ENCODE results near the gene KLHL10.

Gene KLHL10

DNA sequence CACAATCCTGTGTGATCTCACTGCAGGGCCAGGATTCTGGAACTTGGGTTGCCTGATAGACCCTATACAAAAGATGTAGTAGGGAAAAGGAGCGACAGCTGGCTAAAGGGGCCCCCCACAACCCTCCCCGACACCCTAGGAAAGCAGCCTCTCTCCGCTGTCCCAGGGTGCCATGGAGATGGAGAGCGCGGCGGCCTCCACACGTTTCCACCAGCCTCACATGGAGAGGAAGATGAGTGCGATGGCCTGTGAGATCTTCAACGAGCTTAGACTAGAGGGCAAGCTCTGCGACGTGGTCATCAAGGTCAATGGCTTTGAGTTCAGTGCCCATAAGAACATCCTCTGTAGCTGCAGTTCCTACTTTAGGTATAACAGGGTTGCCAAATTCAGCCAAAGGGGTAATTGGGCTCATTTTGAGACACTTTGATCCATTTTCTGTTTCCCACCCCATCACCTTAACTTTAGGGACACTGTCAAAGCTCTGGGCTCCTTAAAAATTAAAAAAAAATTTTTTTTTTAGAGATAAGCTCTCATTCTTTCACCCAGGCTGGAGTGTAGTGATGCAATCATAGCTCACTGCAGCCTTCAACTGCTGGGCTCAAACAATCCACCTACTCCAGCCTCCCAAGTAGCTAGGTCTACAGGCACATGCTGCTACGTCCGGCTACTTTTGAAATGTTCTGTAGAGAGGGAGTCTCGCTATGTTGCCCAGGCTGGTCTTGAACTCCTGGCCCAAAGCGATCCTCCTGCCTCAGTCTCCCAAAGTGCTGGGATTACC, at the start of gene KLHL10:
KLHL10 (plus strand) TSS at position 65 of the 778 bp plus-strand sequence; CDS start at position 173, 108 bp downstream.
- DNase-seq (ENCODE audit: low read depth): no peak

GRCh38 chr17:41792845-41793783, 44.5 kb upstream of the KLHL10 start:
- DNase-seq (ENCODE audit: low read depth): no peak

- DNase-seq (ENCODE audit: low read depth): no peak
Measured at GRCh38 chr17:41793784-41794539, 43.7 kb upstream of the KLHL10 start.

DNA sequence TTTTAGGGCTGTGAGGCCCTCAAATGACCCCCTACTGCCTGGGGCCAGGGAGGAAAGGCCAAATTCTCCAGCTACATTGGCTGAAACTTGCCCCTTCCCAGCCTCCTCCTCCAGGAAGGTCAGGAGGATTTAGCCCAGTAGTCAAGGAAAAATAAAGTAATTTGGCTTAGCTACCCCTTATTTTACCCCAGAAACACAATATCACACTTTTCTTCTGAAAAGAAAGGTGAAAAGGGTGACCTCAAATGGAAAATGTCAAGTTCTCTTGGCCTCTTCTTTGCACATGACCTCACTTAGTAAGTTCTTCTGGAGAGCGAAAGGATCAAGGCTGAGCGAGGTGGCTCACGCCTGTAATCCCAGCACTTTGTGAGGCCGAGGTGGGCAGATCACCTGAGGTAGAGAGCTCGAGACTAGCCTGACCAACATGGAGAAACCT, 43.1 kb upstream of the KLHL10 start:
- no peak for DNase-seq (ENCODE audit: low read depth)

GRCh38 chr17:41796121-41796895, 41.3 kb upstream of the KLHL10 start:
- DNase-seq (ENCODE audit: low read depth): no peak

GRCh38 chr17:41797377-41797776, 40.2 kb upstream of the KLHL10 start:
- no peak for DNase-seq (ENCODE audit: low read depth)

GRCh38 chr17:41799366-41799765, 38.3 kb upstream of the KLHL10 start:
- no peak for DNase-seq (ENCODE audit: low read depth)

DNA sequence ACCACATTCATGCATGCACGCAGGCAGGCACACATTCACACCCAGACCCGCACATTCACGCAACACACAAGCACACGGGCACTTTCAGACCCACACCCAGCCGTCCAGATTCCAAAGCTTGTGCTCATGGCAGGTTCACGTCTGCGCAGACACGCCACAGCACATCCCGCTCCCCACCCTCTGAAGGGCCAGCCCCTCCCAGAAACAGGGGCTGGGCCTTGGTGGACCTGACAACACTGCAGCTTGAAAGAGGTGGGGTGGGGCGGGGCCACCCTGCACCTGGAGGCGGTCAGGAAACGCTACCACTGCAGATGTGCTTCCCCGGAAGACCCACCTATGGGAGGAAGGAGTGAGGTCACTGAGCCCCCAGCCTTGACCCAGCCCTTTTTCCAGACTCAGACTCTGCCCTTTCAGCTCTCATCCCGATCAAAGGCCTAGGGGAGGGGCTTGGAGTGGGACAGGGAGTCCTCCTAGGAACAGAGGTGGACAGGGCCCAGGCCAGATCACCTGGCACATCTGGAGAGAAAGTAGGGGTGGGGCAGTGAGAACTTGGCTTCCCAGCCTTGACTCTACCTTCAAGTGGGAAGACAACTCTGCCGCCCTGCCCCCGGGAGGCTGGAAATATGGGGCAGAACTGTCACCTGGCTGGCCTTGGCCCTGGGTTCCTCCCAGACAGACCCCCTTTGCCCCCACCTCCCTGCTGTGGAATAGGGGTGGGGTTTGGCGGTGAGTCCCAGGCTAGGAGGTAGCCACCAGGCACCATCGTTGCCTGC, 36.8 kb upstream of the KLHL10 start:
- DNase-seq (ENCODE audit: low read depth): no peak

DNA sequence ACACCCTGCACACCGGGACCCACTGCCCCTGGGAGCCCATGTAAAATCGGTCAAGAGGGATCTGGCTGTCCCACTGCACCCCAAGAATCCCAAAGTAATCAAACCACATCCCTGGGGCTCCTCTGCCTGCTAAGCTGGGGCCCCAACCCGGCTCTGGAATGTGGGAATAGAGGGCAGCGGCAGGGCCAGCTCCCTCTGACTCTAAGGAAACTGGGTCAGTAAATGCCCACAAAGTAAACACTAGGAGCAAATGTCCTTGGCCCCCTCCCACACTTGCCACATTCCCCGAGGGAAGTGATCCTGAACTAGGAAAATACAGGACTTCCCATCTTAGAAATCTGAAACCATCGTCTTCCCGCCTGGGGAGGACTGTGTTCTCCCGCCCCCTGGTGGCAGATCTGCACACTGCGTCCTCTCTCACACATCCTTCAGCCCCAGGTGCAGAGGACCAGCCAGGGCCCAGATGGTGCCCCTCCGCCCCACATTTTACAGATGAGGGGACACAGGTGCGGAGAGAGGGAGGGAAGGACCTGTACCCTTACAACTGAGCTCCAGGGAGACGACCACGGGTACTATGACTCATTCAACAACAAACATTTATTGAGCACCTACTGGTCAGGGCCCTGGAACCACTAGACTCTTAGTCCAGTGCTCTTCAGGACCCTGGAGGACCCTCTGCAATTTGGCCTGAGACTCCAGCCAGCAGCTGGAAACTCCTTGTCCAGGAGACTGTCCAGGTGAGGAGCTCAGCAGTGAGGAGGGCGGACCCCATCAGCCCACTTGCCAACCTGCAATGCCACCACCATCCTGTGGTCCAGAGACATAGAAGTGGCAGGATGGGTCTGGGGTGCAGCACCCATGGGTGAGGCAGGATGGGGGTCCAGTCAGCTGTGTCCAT, 36.0 kb upstream of the KLHL10 start:
- peak; percentile 68 for DNase-seq (ENCODE audit: low read depth)

DNA sequence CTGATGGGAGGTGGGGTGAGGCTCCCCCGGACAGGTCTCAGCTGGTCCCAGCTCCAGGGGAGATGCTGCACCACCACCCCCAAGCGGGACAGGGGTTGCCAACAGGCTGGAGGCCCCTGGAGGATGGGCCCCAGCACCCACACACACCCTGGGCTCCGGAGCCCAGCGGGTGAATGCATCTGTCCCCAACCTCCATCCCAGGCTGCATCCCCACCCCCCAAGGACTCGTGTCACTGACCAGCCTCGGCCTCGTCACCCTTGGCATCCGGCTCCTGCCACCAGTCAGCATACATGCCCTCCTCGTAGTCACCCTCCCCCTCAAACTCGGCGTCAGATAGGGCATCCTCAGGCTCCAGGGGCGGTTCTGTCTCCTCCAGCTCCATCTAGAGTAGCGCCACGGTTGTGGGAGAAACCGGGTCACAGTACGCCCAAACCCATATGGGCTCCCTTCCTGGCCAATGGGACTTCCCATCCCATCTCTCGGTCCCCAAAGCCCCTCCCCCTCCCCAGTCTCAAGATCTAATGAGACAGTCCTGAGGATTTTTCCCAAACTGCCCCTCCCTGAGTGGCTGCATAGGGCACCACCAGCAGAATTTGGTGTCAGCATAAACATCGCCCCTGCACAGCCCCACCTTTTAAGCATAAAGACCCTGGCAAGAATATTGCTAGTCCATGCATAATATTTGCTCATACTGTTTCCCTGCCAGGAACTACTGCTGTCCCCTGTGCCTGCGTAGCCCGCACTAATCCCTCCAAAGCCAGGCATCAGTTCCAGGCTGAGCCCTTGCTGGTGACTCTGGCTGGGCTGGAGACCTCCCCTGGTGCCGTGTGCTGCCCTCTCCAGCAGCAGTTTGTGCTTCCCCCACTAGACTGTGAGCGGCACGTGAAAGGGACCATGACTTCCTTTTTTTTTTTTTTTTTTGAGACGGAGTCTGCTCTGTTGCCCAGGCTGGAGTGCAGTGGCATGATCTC, 34.3 kb upstream of the KLHL10 start:
- no peak for DNase-seq (ENCODE audit: low read depth)

DNA sequence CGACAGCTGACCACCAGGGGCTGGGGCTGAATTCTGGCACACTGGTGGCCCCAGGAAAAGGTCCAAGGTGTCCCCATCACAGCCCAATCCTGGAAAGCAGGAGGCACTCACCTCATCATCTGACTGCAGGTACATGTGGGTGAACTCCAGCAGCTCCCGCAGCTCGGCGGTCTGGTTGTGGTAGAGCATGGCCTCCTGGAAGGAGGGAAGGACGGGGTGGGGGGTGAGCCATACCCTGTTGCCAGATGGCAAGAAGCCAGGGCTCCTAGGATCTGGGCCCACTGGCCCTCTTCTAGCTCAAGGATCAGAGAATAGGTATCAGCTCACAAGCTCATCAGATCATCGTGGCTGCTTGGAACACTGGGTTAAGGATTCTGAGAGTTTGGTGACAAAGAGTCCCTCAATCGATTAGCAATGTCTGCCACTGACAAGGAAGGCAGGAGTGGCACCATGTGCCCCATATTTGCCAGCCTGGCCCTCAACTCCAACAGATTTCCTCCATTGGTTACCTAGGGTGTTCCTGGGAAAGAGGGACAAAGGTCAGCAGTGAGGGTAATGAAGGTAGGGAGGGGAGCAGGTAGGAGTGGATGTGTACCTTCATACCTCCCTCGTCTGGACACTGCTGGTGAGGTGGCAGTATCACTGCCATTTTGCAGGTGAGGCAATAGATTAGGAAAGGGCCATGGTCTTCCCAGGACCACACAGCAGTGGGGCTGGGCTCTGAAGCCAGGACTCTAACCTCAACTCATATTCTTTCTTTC, 30.8 kb upstream of the KLHL10 start:
- DNase-seq (ENCODE audit: low read depth): no peak

DNA sequence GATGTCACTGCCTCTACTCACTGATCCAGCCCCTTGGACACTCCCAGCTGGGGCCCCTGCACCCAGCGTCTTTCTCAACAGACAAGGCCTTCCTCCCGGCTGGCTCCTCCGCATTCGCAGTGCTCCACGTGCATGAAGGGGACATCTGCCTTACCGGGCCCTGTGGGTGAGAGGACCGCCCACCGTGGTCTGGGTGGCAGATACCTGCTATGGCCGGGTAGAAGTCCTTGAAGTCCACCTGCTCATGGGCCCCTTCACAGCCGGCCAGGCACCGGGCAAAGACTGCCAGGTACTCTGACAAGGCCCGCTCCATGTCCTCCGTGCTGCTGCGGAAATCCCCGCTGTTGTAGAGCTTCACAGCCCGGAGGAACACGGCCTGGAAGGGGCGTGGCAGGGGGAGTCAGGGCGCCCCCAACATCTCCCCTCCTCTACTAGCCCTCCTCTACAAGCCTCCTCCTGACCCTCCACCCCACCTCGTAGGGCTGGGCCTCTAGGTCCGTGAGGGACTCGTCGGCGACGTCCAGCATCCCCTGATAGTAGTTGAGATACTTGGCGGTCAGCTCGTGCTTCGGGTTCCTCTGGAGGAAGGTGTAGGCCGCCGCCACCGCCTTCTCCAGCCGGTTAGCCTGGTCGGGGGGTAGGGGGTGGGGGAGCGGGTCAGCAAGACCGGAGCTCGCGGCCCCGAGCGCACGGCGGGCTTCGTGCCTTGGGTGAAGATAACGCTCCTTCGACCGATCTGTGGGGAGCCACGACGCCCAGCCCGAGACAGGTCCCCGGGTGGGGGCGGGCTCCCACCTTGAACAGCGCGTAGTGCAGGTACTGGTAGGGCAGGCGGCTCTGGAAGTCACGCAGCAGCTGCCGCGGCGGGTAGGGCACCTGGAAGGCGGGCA, 26.7 kb upstream of the KLHL10 start:
- DNase-seq (ENCODE audit: low read depth): no peak

- DNase-seq (ENCODE audit: low read depth): peak; percentile 42
Measured at GRCh38 chr17:41811549-41812380, 25.9 kb upstream of the KLHL10 start, which contains the start of gene P3H4. Gene P3H4 (minus strand): TSS chr17:41811949. CDS start chr17:41811915, 34 bp downstream.

DNA sequence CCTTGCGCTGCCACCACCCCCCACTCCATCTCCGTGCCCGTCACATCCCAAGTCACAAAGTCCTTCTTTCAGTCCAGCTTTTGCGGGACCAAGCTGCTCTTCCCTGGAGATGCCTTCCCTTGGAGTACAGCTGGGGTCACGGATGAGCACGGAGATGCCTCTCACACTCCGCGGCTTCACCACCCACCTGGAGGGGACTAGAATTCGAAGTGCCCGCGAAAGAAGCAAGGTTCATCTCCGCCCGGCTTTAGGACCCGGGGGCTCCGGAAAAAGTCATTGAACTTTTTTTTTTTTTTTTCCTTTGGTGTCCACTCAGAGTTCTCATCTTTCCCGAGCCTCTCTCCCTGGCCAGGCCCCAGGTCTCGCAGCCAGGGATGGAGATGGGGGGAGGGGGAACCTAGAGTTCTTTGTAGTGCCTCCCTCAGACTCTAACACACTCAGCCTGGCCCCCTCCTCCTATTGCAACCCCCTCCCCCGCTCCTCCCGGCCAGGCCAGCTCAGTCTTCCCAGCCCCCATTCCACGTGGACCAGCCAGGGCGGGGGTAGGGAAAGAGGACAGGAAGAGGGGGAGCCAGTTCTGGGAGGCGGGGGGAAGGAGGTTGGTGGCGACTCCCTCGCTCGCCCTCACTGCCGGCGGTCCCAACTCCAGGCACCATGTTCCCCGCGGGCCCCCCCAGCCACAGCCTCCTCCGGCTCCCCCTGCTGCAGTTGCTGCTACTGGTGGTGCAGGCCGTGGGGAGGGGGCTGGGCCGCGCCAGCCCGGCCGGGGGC, 25.1 kb upstream of the KLHL10 start, which contains the start of gene FKBP10:
FKBP10 (plus strand) TSS at position 624 of the 771 bp plus-strand sequence; CDS start at position 655, 31 bp downstream.
- peak; percentile 17 for DNase-seq (ENCODE audit: low read depth)

Measured in stimulated activated CD8-positive, alpha-beta memory T cell treated with anti-CD3 and anti-CD28 coated beads, Interleukin-12 subunit alpha, Interleukin-12 subunit beta, amount 100 ng/mL, for 1 hour (primary cell).